Sigmoid colon (tissue), 3 donors: Measurements from ENCODE around the gene CCDC148.

Experiments
- CTCF ChIP-seq, 4 experiments: fragments of 450-650 bp in 3 of 4; fragments of 200-600 bp in 1 of 4; IDR thresholded peaks; one replicate each; pipeline ENCODE4 v1.5.1; 2016 to 2019; ENCODE audit warnings: antibody characterized with exemption in 4 of 4, mild to moderate bottlenecking in 3 of 4, moderate library complexity in 2 of 4
- POLR2A ChIP-seq, 2 donors: fragments of 450-650 bp; IDR thresholded peaks; one replicate each; pipeline ENCODE4 v1.6.1; 2016; ENCODE audit warnings: antibody characterized with exemption in 2 of 2, mild to moderate bottlenecking in 2 of 2, moderate library complexity in 2 of 2

- TF ChIP-seq CTCF (IDR thresholded peaks at IDR 0.05) (peak in 1 of 4 experiments; percentile 24), POLR2A (IDR thresholded peaks at IDR 0.05) (no peak)
Measured at GRCh38 chr2:158464426-158465281, 8.1 kb upstream of the CCDC148 start.
